DND-41 (cell line): Measurements from ENCODE around the gene NDUFS5.

ENCODE experiments used
- ATAC-seq: fragments of 200-7000 bp; cut with Tn5 transposase; 3 replicates; pipeline ENCODE4 v1.9.1; 2021; ENCODE audit warnings: low read depth; ENCODE audit not compliant: insufficient read depth
- DNase-seq: peaks from one replicate; pipeline ENCODE4 v3.0.0-alpha.2; 2020
- H2AFZ ChIP-seq: 2 replicates; pipeline ENCODE4 v1.6.0; 2012; ENCODE audit warnings: low read depth, low read length
- H3K27ac ChIP-seq: 2 replicates; pipeline ENCODE4 v1.5.1; 2012; ENCODE audit warnings: low read length, inconsistent platforms
- H3K27me3 ChIP-seq: fragments of 200-600 bp; sonication (generic); 2 replicates; pipeline ENCODE4 v1.6.0; 2012; ENCODE audit warnings: low read length, mild to moderate bottlenecking, inconsistent platforms; ENCODE audit not compliant: insufficient read depth, poor library complexity
- H3K36me3 ChIP-seq: 2 replicates; pipeline ENCODE4 v1.5.1; 2012; ENCODE audit warnings: low read length, inconsistent platforms; ENCODE audit not compliant: insufficient read depth
- H3K4me1 ChIP-seq: 2 replicates; pipeline ENCODE4 v1.5.1; 2012; ENCODE audit warnings: mild to moderate bottlenecking, low read length; ENCODE audit not compliant: insufficient read depth
- H3K4me2 ChIP-seq: 2 replicates; pipeline ENCODE4 v1.6.0; 2012; ENCODE audit warnings: mild to moderate bottlenecking, moderate library complexity, low read length, inconsistent platforms; ENCODE audit not compliant: insufficient read depth
- H3K4me3 ChIP-seq, 2 experiments: fragments of 200-600 bp in 1 of 2; shearing (Covaris generic) in 1 of 2; 2 replicates each; pipeline ENCODE4 v1.5.1; 2012 to 2016; ENCODE audit warnings: inconsistent platforms in 2 of 2, low read length in 2 of 2, mild to moderate bottlenecking in 2 of 2, low read depth in 1 of 2, moderate library complexity in 1 of 2
- H3K79me2 ChIP-seq: 2 replicates; pipeline ENCODE4 v1.6.0; 2012; ENCODE audit warnings: low read length, inconsistent platforms; ENCODE audit not compliant: insufficient read depth
- H3K9ac ChIP-seq: 2 replicates; pipeline ENCODE4 v1.6.0; 2012; ENCODE audit warnings: low read depth, mild to moderate bottlenecking, inconsistent platforms, low read length, moderate library complexity
- H3K9me3 ChIP-seq: 2 replicates; pipeline ENCODE4 v1.5.1; 2012; ENCODE audit warnings: low read length, moderate library complexity, mild to moderate bottlenecking, inconsistent platforms; ENCODE audit not compliant: insufficient read depth, severe bottlenecking
- H4K20me1 ChIP-seq: 2 replicates; pipeline ENCODE4 v1.6.0; 2012; ENCODE audit warnings: low read length; ENCODE audit not compliant: insufficient read depth
- EZH2 ChIP-seq: IDR thresholded peaks from 3 replicates; pipeline ENCODE4 v1.6.1; 2012; ENCODE audit warnings: borderline replicate concordance, low read depth, mild to moderate bottlenecking, moderate library complexity, low read length, inconsistent platforms; ENCODE audit not compliant: severe bottlenecking
- TF ChIP-seq, protein P1 (sequence below): IDR thresholded peaks from 2 replicates; pipeline ENCODE4 v1.5.1; 2012; ENCODE audit warnings: borderline replicate concordance, low read length, moderate library complexity, mild to moderate bottlenecking; ENCODE audit not compliant: poor library complexity, severe bottlenecking; ENCODE audit errors: extremely low read depth

The NDUFS5 gene

DNA sequence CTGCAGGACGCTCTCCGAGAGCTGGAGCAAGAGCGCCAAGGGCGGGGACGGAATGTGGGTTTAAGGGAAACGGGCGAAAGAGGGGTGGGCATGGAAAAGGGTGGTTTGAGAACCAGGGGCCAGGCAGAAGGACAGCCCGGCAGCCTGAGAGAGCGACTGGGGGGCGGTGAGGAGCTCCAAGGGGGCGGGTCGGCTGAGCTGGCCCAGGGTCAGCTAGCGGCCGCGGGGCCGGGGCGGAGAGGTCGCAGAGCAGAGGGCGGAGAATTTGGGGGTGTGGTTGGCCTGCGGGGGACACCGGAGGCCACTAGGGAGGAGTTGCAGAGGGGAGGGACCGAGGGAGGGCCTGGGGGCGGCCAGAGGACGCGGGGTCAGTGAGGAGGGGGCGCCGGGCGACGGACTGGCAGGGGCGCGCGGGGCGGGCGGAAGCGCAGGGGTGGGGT lies 54.7 kb downstream of the NDUFS5 start:
- Histone ChIP-seq H3K9me3 (no peaks in the 10 kb centered on the region), H2AFZ (no peak overlapping the region), H3K4me1 (no peaks in the 10 kb centered on the region), H4K20me1 (no peaks in the 10 kb centered on the region), H3K4me3 (no peak overlapping the region), H3K79me2 (no peaks in the 10 kb centered on the region), H3K9ac (no peak overlapping the region), H3K27me3 (peaks cover 19% of the 10 kb centered on the region), H3K27ac (no peak overlapping the region), H3K36me3 (no peaks in the 10 kb centered on the region), H3K4me2 (no peak overlapping the region)
- ATAC-seq (no peak), DNase-seq (no peak)
- TF ChIP-seq EZH2, result no peak
- TF ChIP-seq, protein P1, sequence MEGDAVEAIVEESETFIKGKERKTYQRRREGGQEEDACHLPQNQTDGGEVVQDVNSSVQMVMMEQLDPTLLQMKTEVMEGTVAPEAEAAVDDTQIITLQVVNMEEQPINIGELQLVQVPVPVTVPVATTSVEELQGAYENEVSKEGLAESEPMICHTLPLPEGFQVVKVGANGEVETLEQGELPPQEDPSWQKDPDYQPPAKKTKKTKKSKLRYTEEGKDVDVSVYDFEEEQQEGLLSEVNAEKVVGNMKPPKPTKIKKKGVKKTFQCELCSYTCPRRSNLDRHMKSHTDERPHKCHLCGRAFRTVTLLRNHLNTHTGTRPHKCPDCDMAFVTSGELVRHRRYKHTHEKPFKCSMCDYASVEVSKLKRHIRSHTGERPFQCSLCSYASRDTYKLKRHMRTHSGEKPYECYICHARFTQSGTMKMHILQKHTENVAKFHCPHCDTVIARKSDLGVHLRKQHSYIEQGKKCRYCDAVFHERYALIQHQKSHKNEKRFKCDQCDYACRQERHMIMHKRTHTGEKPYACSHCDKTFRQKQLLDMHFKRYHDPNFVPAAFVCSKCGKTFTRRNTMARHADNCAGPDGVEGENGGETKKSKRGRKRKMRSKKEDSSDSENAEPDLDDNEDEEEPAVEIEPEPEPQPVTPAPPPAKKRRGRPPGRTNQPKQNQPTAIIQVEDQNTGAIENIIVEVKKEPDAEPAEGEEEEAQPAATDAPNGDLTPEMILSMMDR, result no peak

DNA sequence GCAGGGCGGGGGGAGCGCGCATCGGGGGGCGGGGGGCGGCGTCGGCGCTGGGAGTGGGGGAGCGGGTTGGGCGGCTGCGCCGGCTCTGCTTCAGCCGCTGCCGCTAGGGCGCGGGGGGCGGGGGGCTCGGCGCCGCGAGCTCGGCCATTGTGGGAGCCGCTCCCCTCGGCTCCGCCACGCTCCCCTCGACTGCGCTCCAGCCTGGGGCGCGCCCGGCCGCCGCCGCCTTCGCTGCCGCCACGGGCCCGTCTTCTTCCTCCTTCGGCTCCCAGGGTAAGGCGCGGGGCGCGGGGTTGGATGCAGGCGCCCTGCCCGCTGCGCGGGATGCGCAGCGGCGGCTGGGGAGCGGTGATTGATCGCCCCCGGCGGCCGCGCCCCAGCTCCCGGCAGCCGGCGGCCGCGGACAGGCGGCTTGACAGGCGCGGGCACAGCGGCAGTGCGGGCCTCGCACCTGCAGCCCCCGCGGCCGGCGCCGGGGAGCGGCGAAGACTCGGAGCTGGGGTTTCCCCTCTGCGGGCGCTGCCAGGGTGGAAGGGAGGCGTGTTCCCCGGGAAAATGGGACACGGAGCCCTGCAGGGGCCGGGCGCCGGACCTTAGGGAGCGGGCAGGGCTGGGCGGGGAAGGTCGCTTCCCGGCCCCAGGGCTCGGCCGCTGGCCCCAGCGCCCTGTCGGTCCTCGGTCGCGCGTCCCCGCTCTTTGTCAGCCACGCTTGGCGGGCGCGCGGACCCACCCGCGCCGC lies 55.3 kb downstream of the NDUFS5 start:
- H3K9me3 ChIP-seq, result no peaks in the 10 kb centered on the region
- ATAC-seq, result no peak
- H3K27me3 ChIP-seq, result peaks cover 22% of the 10 kb centered on the region
- no peaks in the 10 kb centered on the region for H3K36me3 ChIP-seq
- H3K4me1 ChIP-seq, result no peaks in the 10 kb centered on the region
- TF ChIP-seq, protein P1, result no peak
- TF ChIP-seq EZH2, result no peak
- no peak overlapping the region for H3K4me2 ChIP-seq
- no peaks in the 10 kb centered on the region for H4K20me1 ChIP-seq
- no peak overlapping the region for H3K27ac ChIP-seq
- DNase-seq, result no peak
- H3K4me3 ChIP-seq, result no peak overlapping the region
- H2AFZ ChIP-seq, result no peak overlapping the region
- H3K79me2 ChIP-seq, result no peaks in the 10 kb centered on the region
- H3K9ac ChIP-seq, result no peak overlapping the region

DNA sequence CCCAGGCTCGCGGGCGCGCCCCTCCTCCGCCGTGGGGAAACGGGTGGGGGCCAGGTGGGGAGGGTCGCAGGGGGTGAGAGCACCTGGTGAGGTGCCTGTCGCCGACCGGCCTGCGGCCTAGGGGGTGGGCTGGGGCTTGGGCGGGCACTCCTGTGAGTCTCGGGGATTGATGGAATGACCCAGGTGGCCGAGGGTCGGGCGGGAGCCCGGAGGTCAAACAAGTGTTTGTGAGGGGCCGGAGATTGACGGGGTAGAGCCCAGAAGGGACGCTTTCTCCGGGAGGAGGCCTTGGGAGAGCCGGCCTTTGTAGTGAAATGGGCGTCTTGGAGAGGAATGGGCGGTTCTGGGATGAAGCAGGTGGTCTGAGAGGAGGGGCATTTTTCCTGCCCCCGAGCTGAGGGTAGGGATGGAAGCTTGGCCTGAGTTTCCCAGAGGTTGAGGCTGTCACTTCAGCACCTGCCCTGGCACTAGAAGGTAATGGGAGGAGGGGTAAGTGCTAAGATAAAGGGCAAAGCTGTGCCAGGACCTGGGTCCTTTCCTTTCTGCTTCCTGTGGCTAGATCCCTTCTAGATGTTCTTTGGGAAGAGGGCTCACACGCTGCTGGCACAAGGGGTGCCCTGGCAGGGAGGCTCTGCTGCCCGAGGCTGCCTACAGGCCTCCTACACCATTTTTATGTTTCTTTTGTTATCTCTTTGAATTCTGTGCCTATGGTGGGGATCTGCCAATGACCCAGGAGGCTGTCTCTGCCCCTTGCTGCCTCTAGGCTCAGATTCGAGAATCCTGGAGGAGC lies 56.1 kb downstream of the NDUFS5 start:
- no peak overlapping the region for H3K4me3 ChIP-seq
- H4K20me1 ChIP-seq, result no peaks in the 10 kb centered on the region
- H2AFZ ChIP-seq, result no peak overlapping the region
- H3K4me2 ChIP-seq, result no peak overlapping the region
- no peak overlapping the region for H3K27ac ChIP-seq
- H3K9ac ChIP-seq, result no peak overlapping the region
- DNase-seq (no peak), ATAC-seq (no peak)
- H3K4me1 ChIP-seq, result no peaks in the 10 kb centered on the region
- H3K27me3 ChIP-seq, result peaks cover 22% of the 10 kb centered on the region
- no peaks in the 10 kb centered on the region for H3K79me2 ChIP-seq
- no peak for TF ChIP-seq EZH2
- TF ChIP-seq, protein P1, result no peak
- H3K36me3 ChIP-seq, result no peaks in the 10 kb centered on the region
- H3K9me3 ChIP-seq, result no peaks in the 10 kb centered on the region
